ENCODE results near the gene MAN2A1.

Gene MAN2A1

GRCh38 chr5:109705596-109705995 lies 15.9 kb downstream of the MAN2A1 start:
- TF ChIP-seq POLR2AphosphoS5 (IDR thresholded peaks at IDR 0.05; ENCODE audit: borderline replicate concordance, low read depth, low read length) = no peak
- TF ChIP-seq FOXP2 (optimal IDR thresholded peaks at IDR 0.05; ENCODE audit: control extremely low read depth, extremely low read length, insufficient read depth) = no peak
- TF ChIP-seq EZH2 (IDR thresholded peaks at IDR 0.05) = no peak
- Histone ChIP-seq H3K9me3 (ENCODE audit: low read depth, low read length) (no peaks in the 10 kb centered on the region), H3K4me3 (no peak overlapping the region), H3K27ac (no peak overlapping the region), H3K9ac (ENCODE audit: insufficient read length) (no peak overlapping the region), H3K36me3 (ENCODE audit: insufficient read depth, low read length) (no peaks in the 10 kb centered on the region)
- DNase-seq (ENCODE audit: low read depth, low spot score) = no peak

- no peaks in the 10 kb centered on the region for H3K9me3 ChIP-seq (ENCODE audit: low read depth, low read length)
- no peak overlapping the region for H3K4me3 ChIP-seq
- TF ChIP-seq FOXP2 (optimal IDR thresholded peaks at IDR 0.05; ENCODE audit: control extremely low read depth, extremely low read length, insufficient read depth) (no peak), POLR2AphosphoS5 (IDR thresholded peaks at IDR 0.05; ENCODE audit: borderline replicate concordance, low read depth, low read length) (no peak), EZH2 (IDR thresholded peaks at IDR 0.05) (no peak)
- no peak overlapping the region for H3K27ac ChIP-seq
- H3K9ac ChIP-seq (ENCODE audit: insufficient read length) = no peak overlapping the region
- no peak for DNase-seq (ENCODE audit: low read depth, low spot score)
- H3K36me3 ChIP-seq (ENCODE audit: insufficient read depth, low read length) = no peaks in the 10 kb centered on the region
These were observed 16.4 kb downstream of the MAN2A1 start for GRCh38 chr5:109706095-109706494.

GRCh38 chr5:109707531-109707930 lies 17.8 kb downstream of the MAN2A1 start:
- no peaks in the 10 kb centered on the region for H3K36me3 ChIP-seq (ENCODE audit: insufficient read depth, low read length)
- TF ChIP-seq FOXP2 (optimal IDR thresholded peaks at IDR 0.05; ENCODE audit: control extremely low read depth, extremely low read length, insufficient read depth) (no peak), POLR2AphosphoS5 (IDR thresholded peaks at IDR 0.05; ENCODE audit: borderline replicate concordance, low read depth, low read length) (no peak), EZH2 (IDR thresholded peaks at IDR 0.05) (no peak)
- no peak overlapping the region for H3K27ac ChIP-seq
- no peak overlapping the region for H3K9ac ChIP-seq (ENCODE audit: insufficient read length)
- H3K4me3 ChIP-seq = no peak overlapping the region
- no peak for DNase-seq (ENCODE audit: low read depth, low spot score)
- H3K9me3 ChIP-seq (ENCODE audit: low read depth, low read length) = no peaks in the 10 kb centered on the region

- Histone ChIP-seq H3K27ac (no peak overlapping the region), H3K36me3 (ENCODE audit: insufficient read depth, low read length) (no peaks in the 10 kb centered on the region), H3K4me3 (no peak overlapping the region), H3K9me3 (ENCODE audit: low read depth, low read length) (no peaks in the 10 kb centered on the region), H3K9ac (ENCODE audit: insufficient read length) (no peak overlapping the region)
- TF ChIP-seq POLR2AphosphoS5 (IDR thresholded peaks at IDR 0.05; ENCODE audit: borderline replicate concordance, low read depth, low read length) = no peak
- no peak for TF ChIP-seq FOXP2 (optimal IDR thresholded peaks at IDR 0.05; ENCODE audit: control extremely low read depth, extremely low read length, insufficient read depth)
- TF ChIP-seq EZH2 (IDR thresholded peaks at IDR 0.05) = no peak
- no peak for DNase-seq (ENCODE audit: low read depth, low spot score)
These were observed 19.1 kb downstream of the MAN2A1 start for GRCh38 chr5:109708813-109709212.

GRCh38 chr5:109709225-109709624 lies 19.5 kb downstream of the MAN2A1 start:
- no peak for TF ChIP-seq FOXP2 (optimal IDR thresholded peaks at IDR 0.05; ENCODE audit: control extremely low read depth, extremely low read length, insufficient read depth)
- no peak for TF ChIP-seq EZH2 (IDR thresholded peaks at IDR 0.05)
- no peak for TF ChIP-seq POLR2AphosphoS5 (IDR thresholded peaks at IDR 0.05; ENCODE audit: borderline replicate concordance, low read depth, low read length)
- no peaks in the 10 kb centered on the region for H3K36me3 ChIP-seq (ENCODE audit: insufficient read depth, low read length)
- no peak overlapping the region for H3K4me3 ChIP-seq
- no peaks in the 10 kb centered on the region for H3K9me3 ChIP-seq (ENCODE audit: low read depth, low read length)
- DNase-seq (ENCODE audit: low read depth, low spot score) = no peak
- H3K27ac ChIP-seq = no peak overlapping the region
- H3K9ac ChIP-seq (ENCODE audit: insufficient read length) = no peak overlapping the region

GRCh38 chr5:109711673-109712072 lies 21.9 kb downstream of the MAN2A1 start:
- Histone ChIP-seq H3K4me3 (no peak overlapping the region), H3K9ac (ENCODE audit: insufficient read length) (no peak overlapping the region), H3K36me3 (ENCODE audit: insufficient read depth, low read length) (no peaks in the 10 kb centered on the region), H3K27ac (no peak overlapping the region), H3K9me3 (ENCODE audit: low read depth, low read length) (no peaks in the 10 kb centered on the region)
- no peak for TF ChIP-seq EZH2 (IDR thresholded peaks at IDR 0.05)
- no peak for TF ChIP-seq POLR2AphosphoS5 (IDR thresholded peaks at IDR 0.05; ENCODE audit: borderline replicate concordance, low read depth, low read length)
- TF ChIP-seq FOXP2 (optimal IDR thresholded peaks at IDR 0.05; ENCODE audit: control extremely low read depth, extremely low read length, insufficient read depth) = no peak
- DNase-seq (ENCODE audit: low read depth, low spot score) = no peak

GRCh38 chr5:109713453-109713852 lies 23.7 kb downstream of the MAN2A1 start:
- TF ChIP-seq POLR2AphosphoS5 (IDR thresholded peaks at IDR 0.05; ENCODE audit: borderline replicate concordance, low read depth, low read length) = no peak
- no peak for TF ChIP-seq FOXP2 (optimal IDR thresholded peaks at IDR 0.05; ENCODE audit: control extremely low read depth, extremely low read length, insufficient read depth)
- TF ChIP-seq EZH2 (IDR thresholded peaks at IDR 0.05) = no peak
- no peaks in the 10 kb centered on the region for H3K36me3 ChIP-seq (ENCODE audit: insufficient read depth, low read length)
- no peak overlapping the region for H3K9ac ChIP-seq (ENCODE audit: insufficient read length)
- H3K27ac ChIP-seq = no peak overlapping the region
- no peak overlapping the region for H3K4me3 ChIP-seq
- DNase-seq (ENCODE audit: low read depth, low spot score) = no peak
- no peaks in the 10 kb centered on the region for H3K9me3 ChIP-seq (ENCODE audit: low read depth, low read length)

GRCh38 chr5:109714592-109714991 lies 24.9 kb downstream of the MAN2A1 start:
- no peak overlapping the region for H3K9ac ChIP-seq (ENCODE audit: insufficient read length)
- DNase-seq (ENCODE audit: low read depth, low spot score) = no peak
- no peak overlapping the region for H3K4me3 ChIP-seq
- no peaks in the 10 kb centered on the region for H3K36me3 ChIP-seq (ENCODE audit: insufficient read depth, low read length)
- no peak overlapping the region for H3K27ac ChIP-seq
- TF ChIP-seq FOXP2 (optimal IDR thresholded peaks at IDR 0.05; ENCODE audit: control extremely low read depth, extremely low read length, insufficient read depth) = no peak
- TF ChIP-seq EZH2 (IDR thresholded peaks at IDR 0.05) = no peak
- TF ChIP-seq POLR2AphosphoS5 (IDR thresholded peaks at IDR 0.05; ENCODE audit: borderline replicate concordance, low read depth, low read length) = no peak
- H3K9me3 ChIP-seq (ENCODE audit: low read depth, low read length) = no peaks in the 10 kb centered on the region

GRCh38 chr5:109718216-109718615 lies 28.5 kb downstream of the MAN2A1 start:
- no peak for TF ChIP-seq POLR2AphosphoS5 (IDR thresholded peaks at IDR 0.05; ENCODE audit: borderline replicate concordance, low read depth, low read length)
- no peak for TF ChIP-seq FOXP2 (optimal IDR thresholded peaks at IDR 0.05; ENCODE audit: control extremely low read depth, extremely low read length, insufficient read depth)
- no peak for TF ChIP-seq EZH2 (IDR thresholded peaks at IDR 0.05)
- no peaks in the 10 kb centered on the region for H3K36me3 ChIP-seq (ENCODE audit: insufficient read depth, low read length)
- no peak overlapping the region for H3K4me3 ChIP-seq
- no peak overlapping the region for H3K9ac ChIP-seq (ENCODE audit: insufficient read length)
- no peak for DNase-seq (ENCODE audit: low read depth, low spot score)
- no peaks in the 10 kb centered on the region for H3K9me3 ChIP-seq (ENCODE audit: low read depth, low read length)
- H3K27ac ChIP-seq = no peak overlapping the region

Measured in SK-N-MC (cell line).